Neuron (in vitro differentiated cells): ENCODE measurements around the gene UNC79.

Source experiments
- H2AFZ ChIP-seq: one replicate; pipeline ENCODE4 v1.6.1; 2013; ENCODE audit warnings: low read depth, mild to moderate bottlenecking, inconsistent platforms, low read length, moderate library complexity
- H3K27me3 ChIP-seq: one replicate; pipeline ENCODE4 v1.6.1; 2013; ENCODE audit warnings: low read length; ENCODE audit not compliant: insufficient read depth
- H3K36me3 ChIP-seq: one replicate; pipeline ENCODE4 v1.6.1; 2013; ENCODE audit warnings: low read length; ENCODE audit not compliant: insufficient read depth
- H3K4me1 ChIP-seq: one replicate; pipeline ENCODE4 v1.6.1; 2013; ENCODE audit warnings: low read length; ENCODE audit not compliant: insufficient read depth
- H3K4me3 ChIP-seq: 2 replicates; pipeline ENCODE4 v1.5.1; 2013; ENCODE audit warnings: mild to moderate bottlenecking, low read length, moderate library complexity
- H3K9me3 ChIP-seq: one replicate; pipeline ENCODE4 v1.6.1; 2013; ENCODE audit warnings: low read length

UNC79 gene

DNA sequence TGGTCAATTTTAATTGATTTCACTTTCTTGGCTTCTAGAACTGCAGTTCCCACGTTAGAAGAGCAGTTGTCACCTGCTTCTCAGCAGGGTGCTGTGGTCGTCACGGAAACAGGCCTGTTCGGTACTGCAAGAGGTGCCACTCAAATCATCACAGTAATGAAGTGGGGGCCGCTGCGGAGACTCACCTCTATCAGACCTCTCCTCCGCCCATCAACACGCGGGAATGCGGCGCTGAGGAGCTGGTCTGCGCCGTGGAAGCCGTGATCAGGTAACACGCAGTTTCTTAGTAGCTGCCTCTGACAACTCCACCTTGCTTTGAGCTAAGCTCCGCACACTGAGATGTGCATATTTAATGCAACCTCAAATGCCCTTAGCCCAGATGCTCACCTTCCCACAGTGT is 107.2 kb downstream of the UNC79 start:
- Histone ChIP-seq H3K27me3 (no peaks in the 10 kb centered on the region), H3K36me3 (no peaks in the 10 kb centered on the region), H3K4me1 (no peaks in the 10 kb centered on the region), H3K4me3 (no peak overlapping the region), H2AFZ (no peak overlapping the region), H3K9me3 (no peaks in the 10 kb centered on the region)

DNA sequence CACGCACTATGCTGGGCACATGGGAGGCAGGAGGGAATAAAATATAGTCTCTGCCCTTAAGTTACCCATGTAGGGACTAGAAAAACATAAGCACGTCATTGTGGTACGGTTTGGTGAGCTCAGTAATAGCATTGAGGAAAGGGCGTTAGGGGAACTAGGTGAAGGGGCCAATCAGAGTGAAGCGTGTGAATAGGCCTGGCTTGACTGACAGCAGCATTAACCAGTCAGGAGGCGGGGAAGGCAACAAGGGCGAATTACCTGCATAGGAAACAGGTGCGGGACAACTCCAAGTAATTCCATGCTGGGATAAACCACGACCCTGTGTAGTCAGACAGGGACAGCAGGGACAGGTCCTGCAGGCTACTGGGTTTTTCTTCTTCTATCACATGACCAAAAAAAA is 107.7 kb downstream of the UNC79 start:
- Histone ChIP-seq H3K36me3 (no peaks in the 10 kb centered on the region), H3K4me1 (no peaks in the 10 kb centered on the region), H3K9me3 (no peaks in the 10 kb centered on the region), H3K4me3 (no peak overlapping the region), H3K27me3 (no peaks in the 10 kb centered on the region), H2AFZ (no peak overlapping the region)

DNA sequence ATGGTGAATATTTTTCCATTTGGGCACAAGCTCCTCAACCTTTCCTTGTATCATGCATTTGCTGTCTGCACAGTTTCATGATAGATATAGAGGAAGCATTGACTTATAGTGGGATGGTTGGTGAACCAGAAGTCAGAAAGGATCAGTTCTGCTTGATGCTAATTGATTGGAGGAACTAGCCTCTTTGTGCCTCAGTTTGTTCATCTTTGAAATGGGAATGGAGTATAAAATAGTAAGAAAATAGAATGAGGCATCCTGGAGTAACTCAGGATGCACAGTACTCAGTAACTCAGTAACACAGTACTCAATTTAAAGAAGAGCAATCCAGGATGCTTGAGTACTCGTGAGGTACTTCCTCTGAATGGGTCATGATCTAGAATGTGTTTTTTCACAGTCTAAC is 109.5 kb downstream of the UNC79 start:
- Histone ChIP-seq H3K36me3 (no peaks in the 10 kb centered on the region), H3K4me3 (no peak overlapping the region), H3K9me3 (no peaks in the 10 kb centered on the region), H2AFZ (no peak overlapping the region), H3K27me3 (no peaks in the 10 kb centered on the region), H3K4me1 (no peaks in the 10 kb centered on the region)

- no peaks in the 10 kb centered on the region for H3K36me3 ChIP-seq
- no peak overlapping the region for H2AFZ ChIP-seq
- H3K4me3 ChIP-seq: no peak overlapping the region
- no peaks in the 10 kb centered on the region for H3K9me3 ChIP-seq
- no peaks in the 10 kb centered on the region for H3K27me3 ChIP-seq
- no peaks in the 10 kb centered on the region for H3K4me1 ChIP-seq
Observed at GRCh38 chr14:93543766-93544165, 113.0 kb downstream of the UNC79 start.

- Histone ChIP-seq H3K4me1 (no peaks in the 10 kb centered on the region), H3K36me3 (no peaks in the 10 kb centered on the region), H3K9me3 (no peaks in the 10 kb centered on the region), H3K4me3 (no peak overlapping the region), H3K27me3 (no peaks in the 10 kb centered on the region), H2AFZ (no peak overlapping the region)
Observed at GRCh38 chr14:93544212-93544611, 113.5 kb downstream of the UNC79 start.

DNA sequence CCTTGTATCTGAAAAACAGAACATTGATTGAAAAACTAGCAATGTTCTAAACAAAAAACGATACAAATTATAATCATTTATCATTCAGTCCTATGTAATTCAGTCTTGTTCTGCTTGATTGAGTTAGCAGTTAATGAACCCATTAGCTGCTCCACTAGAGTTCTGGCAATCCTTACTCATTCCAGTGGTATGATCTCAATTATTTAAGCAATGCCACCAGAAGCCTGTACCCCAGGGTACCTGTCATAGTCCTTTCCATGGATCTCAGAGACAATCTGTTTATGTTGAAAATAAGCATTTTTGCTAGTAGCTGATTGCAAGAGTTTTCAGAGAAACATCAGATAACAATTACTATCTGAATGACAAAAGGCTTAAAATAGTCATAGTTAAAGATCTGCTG is 115.9 kb downstream of the UNC79 start:
- H2AFZ ChIP-seq: no peak overlapping the region
- H3K9me3 ChIP-seq: no peaks in the 10 kb centered on the region
- H3K27me3 ChIP-seq: no peaks in the 10 kb centered on the region
- H3K4me3 ChIP-seq: no peak overlapping the region
- H3K4me1 ChIP-seq: no peaks in the 10 kb centered on the region
- no peaks in the 10 kb centered on the region for H3K36me3 ChIP-seq

GRCh38 chr14:93548102-93548843 is 117.5 kb downstream of the UNC79 start:
- no peaks in the 10 kb centered on the region for H3K9me3 ChIP-seq
- no peaks in the 10 kb centered on the region for H3K27me3 ChIP-seq
- H3K4me1 ChIP-seq: no peaks in the 10 kb centered on the region
- no peaks in the 10 kb centered on the region for H3K36me3 ChIP-seq
- no peak overlapping the region for H2AFZ ChIP-seq
- no peak overlapping the region for H3K4me3 ChIP-seq

GRCh38 chr14:93549595-93549994 is 118.9 kb downstream of the UNC79 start:
- H3K4me3 ChIP-seq: no peak overlapping the region
- H3K4me1 ChIP-seq: no peaks in the 10 kb centered on the region
- H3K27me3 ChIP-seq: no peaks in the 10 kb centered on the region
- no peaks in the 10 kb centered on the region for H3K36me3 ChIP-seq
- H2AFZ ChIP-seq: no peak overlapping the region
- no peaks in the 10 kb centered on the region for H3K9me3 ChIP-seq

DNA sequence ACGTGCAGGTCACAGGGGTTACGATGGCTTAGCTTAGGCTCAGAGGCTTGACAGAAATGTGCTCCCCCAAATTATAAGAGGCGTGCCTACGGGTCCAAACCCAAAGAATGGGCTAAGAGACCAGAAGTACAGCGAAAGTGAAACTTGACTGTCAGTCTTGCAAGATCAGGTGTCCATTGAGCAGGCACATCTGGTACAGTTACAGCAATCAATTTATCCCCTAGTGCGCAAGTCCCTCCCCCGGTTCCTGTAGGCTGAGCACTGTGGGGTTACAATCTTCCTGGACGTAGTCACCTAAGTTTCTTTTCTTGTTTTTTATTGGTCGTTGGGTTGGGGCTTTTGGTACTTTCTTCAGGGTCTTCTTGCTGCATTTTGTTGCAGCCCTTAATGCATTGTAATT is 134.2 kb downstream of the UNC79 start:
- H3K4me3 ChIP-seq: no peak overlapping the region

DNA sequence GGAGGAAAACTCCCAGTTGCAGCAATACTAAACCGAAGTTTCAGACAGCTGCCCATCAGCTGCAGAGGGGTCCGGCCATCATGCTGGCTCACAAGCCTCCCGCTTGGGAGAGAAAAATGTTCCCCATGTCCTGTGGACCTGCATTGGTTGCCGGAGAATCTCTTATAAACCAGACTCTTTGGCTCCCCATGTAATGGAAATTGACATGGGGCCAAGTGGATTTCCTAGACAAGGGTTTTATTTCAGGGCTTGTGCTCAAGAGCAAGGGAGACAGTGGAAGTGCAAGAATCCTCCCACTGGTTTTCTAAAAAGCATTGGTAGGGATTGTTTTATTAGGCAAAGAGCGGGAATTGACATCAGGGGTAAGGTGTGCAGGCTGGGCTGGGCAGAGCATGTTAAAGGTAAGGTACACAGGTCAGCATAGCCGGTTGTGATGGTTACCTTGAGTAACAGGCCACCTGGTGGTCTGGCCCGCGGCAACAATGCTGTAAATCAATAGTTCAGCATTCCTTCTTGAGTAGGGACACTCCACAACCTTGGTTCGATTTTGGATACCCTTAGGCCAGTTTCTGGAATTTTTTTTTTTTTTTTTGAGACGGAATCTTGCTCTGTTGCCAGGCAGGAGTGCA is 135.4 kb downstream of the UNC79 start:
- Histone ChIP-seq H3K4me3 (no peak overlapping the region), H3K4me1 (no peaks in the 10 kb centered on the region), H3K9me3 (no peaks in the 10 kb centered on the region), H3K36me3 (no peaks in the 10 kb centered on the region), H3K27me3 (no peaks in the 10 kb centered on the region), H2AFZ (no peak overlapping the region)

More for the DNA sequence above, 134.2 kb downstream of the UNC79 start:
- no peaks in the 10 kb centered on the region for H3K27me3 ChIP-seq
- H3K9me3 ChIP-seq: no peaks in the 10 kb centered on the region
- no peak overlapping the region for H2AFZ ChIP-seq
- H3K36me3 ChIP-seq: no peaks in the 10 kb centered on the region
- no peaks in the 10 kb centered on the region for H3K4me1 ChIP-seq

DNA sequence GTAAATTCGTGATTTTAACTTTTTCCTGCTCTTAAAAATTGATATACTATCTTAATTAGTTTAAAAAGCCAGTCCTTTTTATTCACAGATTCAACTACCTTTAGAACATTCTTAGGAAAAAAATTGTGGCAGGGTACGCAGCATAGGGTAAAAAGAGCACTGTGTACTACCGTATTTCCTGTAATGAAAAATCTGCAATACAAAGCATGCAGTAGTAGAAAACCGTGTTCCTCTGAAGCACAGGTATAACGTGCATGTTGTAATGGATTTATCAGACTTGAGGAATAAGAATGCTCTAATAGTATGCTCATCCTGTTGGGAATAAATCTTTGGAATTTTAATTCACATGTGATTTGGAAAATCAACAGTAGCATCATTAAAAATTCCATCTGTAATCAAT is 140.5 kb downstream of the UNC79 start:
- no peak overlapping the region for H2AFZ ChIP-seq
- H3K4me3 ChIP-seq: no peak overlapping the region
- H3K4me1 ChIP-seq: no peaks in the 10 kb centered on the region
- no peaks in the 10 kb centered on the region for H3K9me3 ChIP-seq
- H3K27me3 ChIP-seq: no peaks in the 10 kb centered on the region
- H3K36me3 ChIP-seq: no peaks in the 10 kb centered on the region

GRCh38 chr14:93579178-93579577 is 148.4 kb downstream of the UNC79 start:
- Histone ChIP-seq H3K27me3 (peaks cover 3% of the 10 kb centered on the region), H3K9me3 (no peaks in the 10 kb centered on the region), H3K4me3 (no peak overlapping the region), H3K36me3 (no peaks in the 10 kb centered on the region), H3K4me1 (no peaks in the 10 kb centered on the region), H2AFZ (no peak overlapping the region)

GRCh38 chr14:93582516-93582915 is 151.8 kb downstream of the UNC79 start:
- Histone ChIP-seq H2AFZ (no peak overlapping the region), H3K36me3 (no peaks in the 10 kb centered on the region), H3K4me3 (no peak overlapping the region), H3K27me3 (peaks cover 3% of the 10 kb centered on the region), H3K4me1 (no peaks in the 10 kb centered on the region), H3K9me3 (no peaks in the 10 kb centered on the region)

DNA sequence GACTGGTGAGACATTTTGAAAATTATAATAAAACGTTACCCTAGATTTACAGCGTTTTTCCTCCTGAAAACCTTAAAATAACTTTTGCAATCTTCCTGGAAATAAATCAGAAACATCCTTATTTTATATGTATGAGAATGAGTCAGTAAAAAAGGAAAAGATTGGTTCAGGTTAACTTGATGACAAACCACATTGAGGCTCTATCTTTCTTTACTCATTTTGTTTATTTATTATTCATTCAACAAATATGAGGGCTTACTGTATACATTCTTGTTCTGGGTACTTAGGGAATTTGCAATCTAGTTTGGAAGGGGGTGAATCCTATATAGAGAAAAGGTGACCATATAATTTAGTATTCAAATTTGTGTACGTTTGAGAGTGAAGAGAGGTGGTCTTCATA is 156.6 kb downstream of the UNC79 start:
- H3K36me3 ChIP-seq: no peaks in the 10 kb centered on the region
- H3K9me3 ChIP-seq: no peaks in the 10 kb centered on the region
- no peak overlapping the region for H3K4me3 ChIP-seq
- H3K4me1 ChIP-seq: peaks cover 2% of the 10 kb centered on the region
- H2AFZ ChIP-seq: no peak overlapping the region
- no peaks in the 10 kb centered on the region for H3K27me3 ChIP-seq
